GM19463 (cell line): ENCODE measurements around the gene HYAL2.
"Not testable (repeated sequence)": the region's sequence is repeated elsewhere in the genome, so short reads cannot be mapped to it uniquely, and the experiment has no call there.

Experiments used
- ATAC-seq: cut with Tn5 transposase; IDR thresholded peaks from one replicate; pipeline ENCODE4 v1.9.1; 2021; ENCODE audit warnings: mild to moderate bottlenecking, moderate library complexity; ENCODE audit not compliant: unreplicated experiment

HYAL2 gene

GRCh38 chr3:50293079-50293801, 29.3 kb downstream of the HYAL2 start:
- no peak for ATAC-seq

- ATAC-seq: peak; percentile 94
These were observed 30.1 kb downstream of the HYAL2 start, which contains the start of gene IFRD2 for GRCh38 chr3:50292159-50293078. TSS of gene IFRD2 (minus strand) at chr3:50292429. CDS start at chr3:50292274, 155 bp downstream.

- no peak for ATAC-seq
These were observed 32.3 kb downstream of the HYAL2 start for GRCh38 chr3:50290161-50290641.

- ATAC-seq: no peak
These were observed 33.4 kb downstream of the HYAL2 start for GRCh38 chr3:50289130-50289529.

GRCh38 chr3:50288387-50289007, 34.0 kb downstream of the HYAL2 start:
- no peak for ATAC-seq

GRCh38 chr3:50287262-50287661, 35.3 kb downstream of the HYAL2 start:
- ATAC-seq: no peak

GRCh38 chr3:50286322-50287227, 36.0 kb downstream of the HYAL2 start:
- no peak for ATAC-seq

- not testable (repeated sequence) for ATAC-seq
These were observed 38.4 kb downstream of the HYAL2 start for GRCh38 chr3:50284121-50284520.

- no peak for ATAC-seq
These were observed 43.1 kb downstream of the HYAL2 start for GRCh38 chr3:50279255-50280016.

- no peak for ATAC-seq
These were observed 43.7 kb downstream of the HYAL2 start, which contains the start of gene LSMEM2 for GRCh38 chr3:50278880-50279224. TSS of gene LSMEM2 (plus strand) at chr3:50279087. CDS start at chr3:50279114, 27 bp downstream.

- ATAC-seq: no peak
These were observed 44.2 kb downstream of the HYAL2 start for GRCh38 chr3:50278123-50278879.

- ATAC-seq: no peak
These were observed 45.8 kb downstream of the HYAL2 start for GRCh38 chr3:50276762-50277101.

- ATAC-seq: no peak
These were observed 46.4 kb downstream of the HYAL2 start for GRCh38 chr3:50275996-50276761.

- ATAC-seq: no peak
These were observed 47.2 kb downstream of the HYAL2 start for GRCh38 chr3:50275141-50275995.

- ATAC-seq: no peak
These were observed 48.0 kb downstream of the HYAL2 start for GRCh38 chr3:50274371-50275104.

- ATAC-seq: no peak
These were observed 48.9 kb downstream of the HYAL2 start for GRCh38 chr3:50273689-50274065.
